GM03348 (cell line): Measurements from ENCODE around the gene CTSA.
"Not testable (repeated sequence)": the region's sequence is repeated elsewhere in the genome, so short reads cannot be mapped to it uniquely, and the experiment has no call there.

Source experiments
- DNase-seq: peaks from one replicate; pipeline ENCODE4 v3.0.0; 2012; ENCODE audit warnings: low spot score

The CTSA gene

GRCh38 chr20:45918182-45918737, 27.1 kb downstream of the CTSA start:
- DNase-seq = no peak

GRCh38 chr20:45918779-45919537, 27.8 kb downstream of the CTSA start:
- no peak for DNase-seq

- DNase-seq = no peak
Observed at GRCh38 chr20:45919542-45920399, 28.6 kb downstream of the CTSA start.

- DNase-seq = no peak
Observed at GRCh38 chr20:45920462-45921336, 29.6 kb downstream of the CTSA start.

- no peak for DNase-seq
Observed at GRCh38 chr20:45921337-45922189, 30.4 kb downstream of the CTSA start.

- peak; percentile 49 for DNase-seq
Observed at GRCh38 chr20:45924391-45925261, 33.5 kb downstream of the CTSA start.

- no peak for DNase-seq
Observed at GRCh38 chr20:45925821-45926506, 34.8 kb downstream of the CTSA start.

- no peak for DNase-seq
Observed at GRCh38 chr20:45926731-45927070, 35.6 kb downstream of the CTSA start.

- DNase-seq = no peak
Observed at GRCh38 chr20:45927071-45927878, 36.1 kb downstream of the CTSA start.

- not testable (repeated sequence) for DNase-seq
Observed at GRCh38 chr20:45931680-45932079, 40.5 kb downstream of the CTSA start.

- DNase-seq = peak; percentile 79
Observed at GRCh38 chr20:45933266-45934045, 42.3 kb downstream of the CTSA start.

GRCh38 chr20:45934046-45934585, 43.0 kb downstream of the CTSA start:
- peak; percentile 61 for DNase-seq

GRCh38 chr20:45934586-45935415, 43.7 kb downstream of the CTSA start, which contains the start of gene PCIF1:
PCIF1 (plus strand) TSS chr20:45934683; CDS start chr20:45939000, 4,317 bp downstream.
- peak; percentile 99 for DNase-seq

- peak; percentile 23 for DNase-seq
Observed at GRCh38 chr20:45935416-45936046, 44.4 kb downstream of the CTSA start.

GRCh38 chr20:45937765-45938164, 46.6 kb downstream of the CTSA start:
- DNase-seq = no peak
